Gastrocnemius medialis (tissue), 4 donors: ENCODE measurements around the gene PTTG1IP2. TPM values are rescaled to one million over a fixed set of nuclear protein-coding genes. Genes with fewer than 3 reads are reported as not detected.

Experiments used
- ATAC-seq, 2 donors: fragments of 150-250 bp; one replicate each; pipeline ENCODE4 v1.9.1; 2016
- DNase-seq, 2 donors: peaks; one replicate each; pipeline ENCODE4 v3.0.0-alpha.2; 2019
- H3K27ac ChIP-seq, 4 donors: fragments of 200-600 bp; sonication (generic); 1 replicate in 1 of 4; 2 replicates in 3 of 4; pipeline ENCODE4 v1.5.1; 2016 to 2018; ENCODE audit warnings: mild to moderate bottlenecking in 2 of 4, moderate library complexity in 1 of 4
- H3K27me3 ChIP-seq, 3 donors: fragments of 200-600 bp; sonication (generic) in 2 of 3; 1 replicate in 1 of 3; 2 replicates in 2 of 3; pipeline versions ENCODE4 v1.5.1 to v1.6.0; 2016 to 2019; ENCODE audit warnings: mild to moderate bottlenecking in 1 of 3, moderate library complexity in 1 of 3
- H3K36me3 ChIP-seq, 2 donors: fragments of 200-600 bp; sonication (generic) in 1 of 2; one replicate each; pipeline ENCODE4 v1.5.1; 2017 to 2018
- H3K4me1 ChIP-seq, 2 donors: fragments of 200-600 bp; sonication (generic) in 1 of 2; one replicate each; pipeline ENCODE4 v1.5.1; 2016 to 2017; ENCODE audit warnings: mild to moderate bottlenecking in 2 of 2
- H3K4me3 ChIP-seq, 4 donors: fragments of 200-600 bp; sonication (generic) in 3 of 4; 1 replicate in 1 of 4; 2 replicates in 3 of 4; pipeline ENCODE4 v1.5.1; 2016 to 2019; ENCODE audit warnings: mild to moderate bottlenecking in 2 of 4
- H3K9me3 ChIP-seq, 3 donors: fragments of 200-600 bp; sonication (generic) in 2 of 3; 1 replicate in 1 of 3; 2 replicates in 2 of 3; pipeline ENCODE4 v1.5.1; 2016 to 2019
- POLR2A ChIP-seq, 2 donors: fragments of 450-650 bp; IDR thresholded peaks; one replicate each; pipeline ENCODE4 v1.6.1; 2017; ENCODE audit warnings: antibody characterized with exemption in 2 of 2, mild to moderate bottlenecking in 2 of 2, moderate library complexity in 2 of 2
- in situ Hi-C, 4 donors: fragments of 200-750 bp; cut with MboI; loops; one replicate each; pipeline versions ENCODE4 v1.15.0 to v1.8.0; 2017; ENCODE audit warnings: low sequenced_read_pairs in 4 of 4
- intact Hi-C: fragments of 100-400 bp; cut with DNase I; formaldehyde crosslinking; loops from one replicate; pipeline ENCODE4 v1.15.1; 2023; ENCODE audit warnings: low total_unique reads
- total RNA-seq, 4 donors: library from RNA; depleted of rRNA; stranded (reverse); fragments of >200 nt; gene quantifications; one replicate each; pipeline versions ENCODE4 v1.1.0 to v1.2.3, GENCODE V29; 2016
- TF ChIP-seq, protein P1 (sequence below), 5 experiments: fragments of 450-650 bp in 3 of 5; fragments of 200-600 bp in 2 of 5; sonication (generic) in 2 of 5; IDR thresholded peaks in 4 of 5; conservative IDR thresholded peaks in 1 of 5; 1 replicate in 4 of 5; 2 replicates in 1 of 5; pipeline ENCODE4 v1.5.1; 2016 to 2019; ENCODE audit warnings: antibody characterized with exemption in 5 of 5, mild to moderate bottlenecking in 3 of 5, moderate library complexity in 3 of 5

Gene PTTG1IP2
- total RNA-seq, 4 donors from 2014 or later: not detected

- no peaks in the 10 kb centered on the region for H3K36me3 ChIP-seq
- H3K27ac ChIP-seq: no peak overlapping the region
- ATAC-seq (no peak), DNase-seq (no peak)
- H3K27me3 ChIP-seq: no peaks in the 10 kb centered on the region
- no peaks in the 10 kb centered on the region for H3K9me3 ChIP-seq
- no peaks in the 10 kb centered on the region for H3K4me1 ChIP-seq
- no peak overlapping the region for H3K4me3 ChIP-seq
- in situ Hi-C loops (loop anchor here in 2 of 4 donors (10.0 to 25.0 kb wide), 3 partner anchors 74 to 486 kb away; no protein-coding TSS in a partner anchor), intact Hi-C loops (loop anchor here (5.0 kb wide), 2 partner anchors 81 to 481 kb away; no protein-coding TSS in a partner anchor)
- TF ChIP-seq, protein P1, sequence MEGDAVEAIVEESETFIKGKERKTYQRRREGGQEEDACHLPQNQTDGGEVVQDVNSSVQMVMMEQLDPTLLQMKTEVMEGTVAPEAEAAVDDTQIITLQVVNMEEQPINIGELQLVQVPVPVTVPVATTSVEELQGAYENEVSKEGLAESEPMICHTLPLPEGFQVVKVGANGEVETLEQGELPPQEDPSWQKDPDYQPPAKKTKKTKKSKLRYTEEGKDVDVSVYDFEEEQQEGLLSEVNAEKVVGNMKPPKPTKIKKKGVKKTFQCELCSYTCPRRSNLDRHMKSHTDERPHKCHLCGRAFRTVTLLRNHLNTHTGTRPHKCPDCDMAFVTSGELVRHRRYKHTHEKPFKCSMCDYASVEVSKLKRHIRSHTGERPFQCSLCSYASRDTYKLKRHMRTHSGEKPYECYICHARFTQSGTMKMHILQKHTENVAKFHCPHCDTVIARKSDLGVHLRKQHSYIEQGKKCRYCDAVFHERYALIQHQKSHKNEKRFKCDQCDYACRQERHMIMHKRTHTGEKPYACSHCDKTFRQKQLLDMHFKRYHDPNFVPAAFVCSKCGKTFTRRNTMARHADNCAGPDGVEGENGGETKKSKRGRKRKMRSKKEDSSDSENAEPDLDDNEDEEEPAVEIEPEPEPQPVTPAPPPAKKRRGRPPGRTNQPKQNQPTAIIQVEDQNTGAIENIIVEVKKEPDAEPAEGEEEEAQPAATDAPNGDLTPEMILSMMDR (IDR thresholded peaks at IDR 0.05 in 4 of 5, conservative IDR thresholded peaks at IDR 0.05 in 1 of 5): no peak
- no peak for TF ChIP-seq POLR2A (IDR thresholded peaks at IDR 0.05)
These were observed 81.6 kb downstream of the PTTG1IP2 start for GRCh38 chr7:90551036-90551435.

GRCh38 chr7:90552521-90552920 is 83.1 kb downstream of the PTTG1IP2 start:
- peak in 1 of 2 donors; percentile 39 for ATAC-seq
- Histone ChIP-seq H3K36me3 (no peaks in the 10 kb centered on the region), H3K9me3 (no peaks in the 10 kb centered on the region), H3K27ac (no peak overlapping the region), H3K27me3 (no peaks in the 10 kb centered on the region), H3K4me3 (no peak overlapping the region), H3K4me1 (no peaks in the 10 kb centered on the region)
- intact Hi-C loops: loop anchor here (2.0 to 5.0 kb wide), 3 partner anchors 44 to 480 kb away; partner anchors contain the start of gene CDK14
- no peak for TF ChIP-seq POLR2A (IDR thresholded peaks at IDR 0.05)
- TF ChIP-seq, protein P1 (IDR thresholded peaks at IDR 0.05 in 4 of 5, conservative IDR thresholded peaks at IDR 0.05 in 1 of 5): peak in 2 of 5 experiments; percentile 40
- DNase-seq: no peak
- in situ Hi-C loops: loop anchor here in 2 of 4 donors (10.0 to 25.0 kb wide), 3 partner anchors 72 to 485 kb away; no protein-coding TSS in a partner anchor

DNA sequence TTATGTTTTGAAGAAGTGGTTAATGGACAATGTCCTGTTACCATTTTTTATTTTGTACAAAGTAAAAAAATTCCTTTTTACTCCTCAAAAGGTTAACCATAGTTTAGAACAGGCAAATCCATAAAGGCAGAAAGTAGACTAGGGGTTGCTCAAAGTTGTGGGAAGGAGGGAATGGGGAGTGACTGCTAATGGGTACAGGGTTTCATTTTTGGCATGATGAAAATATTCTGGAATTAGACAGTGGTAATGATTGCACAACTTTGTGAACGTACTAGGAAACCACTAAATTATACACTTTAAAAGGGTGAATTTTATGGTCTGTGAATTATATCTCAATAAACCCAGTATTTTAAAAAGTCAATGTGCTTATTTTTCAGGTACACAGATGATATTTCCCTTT is 91.3 kb downstream of the PTTG1IP2 start:
- Histone ChIP-seq H3K4me1 (no peaks in the 10 kb centered on the region), H3K27ac (no peak overlapping the region), H3K4me3 (no peak overlapping the region), H3K9me3 (no peaks in the 10 kb centered on the region), H3K36me3 (no peaks in the 10 kb centered on the region), H3K27me3 (no peaks in the 10 kb centered on the region)
- no peak for ATAC-seq
- no peak for TF ChIP-seq POLR2A (IDR thresholded peaks at IDR 0.05)
- TF ChIP-seq, protein P1 (IDR thresholded peaks at IDR 0.05 in 4 of 5, conservative IDR thresholded peaks at IDR 0.05 in 1 of 5): no peak
- no peak for DNase-seq
- intact Hi-C loops (no loop called here), in situ Hi-C loops (loop anchor here in 1 of 4 donors (25.0 kb wide), 1 partner anchor 477 kb away; no protein-coding TSS in a partner anchor)

Other genes with a start within 250 kb of the PTTG1IP2 start
- 1 to 10 TPM in 2 of 4 donors, under 1 TPM in 1, not detected in 1; 0.62 to 4.9 (median 1.6) TPM for gene CFAP69, start 224.5 kb upstream of the PTTG1IP2 start, total RNA-seq
- not detected for gene FAM237B, start 148.3 kb upstream of the PTTG1IP2 start, total RNA-seq
- 10 to 100 TPM; 12.8 to 20.1 (median 16.4) TPM for gene GTPBP10, start 122.9 kb upstream of the PTTG1IP2 start, total RNA-seq
- 10 to 100 TPM in 3 of 4 donors, 1 to 10 TPM in 1; 9.5 to 39.9 (median 32.6) TPM for gene CLDN12, start 66.2 kb upstream of the PTTG1IP2 start, total RNA-seq
- 1 to 10 TPM; 3.9 to 8.6 (median 7.3) TPM for gene CDK14, start 126.7 kb downstream of the PTTG1IP2 start, total RNA-seq